Stimulated activated CD4-positive, alpha-beta T cell treated with anti-CD3 and anti-CD28 coated beads, Interleukin-15, amount 100 ng/mL, for 24 hours (primary cell): ENCODE measurements around the gene CCDC51.
"Not testable (repeated sequence)": the region's sequence is repeated elsewhere in the genome, so short reads cannot be mapped to it uniquely, and the experiment has no call there.

Source experiments
- DNase-seq: peaks from one replicate; pipeline ENCODE4 v3.0.0-alpha.2; 2020

Gene CCDC51

GRCh38 chr3:48465531-48466378 is 25.8 kb upstream of the CCDC51 start:
- peak; percentile 88 for DNase-seq

- DNase-seq, result no peak
These were observed 25.3 kb upstream of the CCDC51 start for GRCh38 chr3:48465237-48465530.

GRCh38 chr3:48464713-48465221 is 24.8 kb upstream of the CCDC51 start:
- no peak for DNase-seq

GRCh38 chr3:48463703-48464102 is 23.8 kb upstream of the CCDC51 start:
- no peak for DNase-seq

GRCh38 chr3:48461767-48462166 is 21.8 kb upstream of the CCDC51 start:
- DNase-seq, result not testable (repeated sequence)

- no peak for DNase-seq
These were observed 20.6 kb upstream of the CCDC51 start for GRCh38 chr3:48460517-48460902.

- no peak for DNase-seq
These were observed 20.0 kb upstream of the CCDC51 start for GRCh38 chr3:48459773-48460516.

- DNase-seq, result no peak
These were observed 19.4 kb upstream of the CCDC51 start for GRCh38 chr3:48459331-48459730.

GRCh38 chr3:48456456-48456855 is 16.5 kb upstream of the CCDC51 start:
- no peak for DNase-seq

GRCh38 chr3:48451270-48451669 is 11.4 kb upstream of the CCDC51 start:
- DNase-seq, result no peak

GRCh38 chr3:48446425-48447193 is 6.7 kb upstream of the CCDC51 start, which contains the start of gene ATRIP:
Gene ATRIP (plus strand): TSS chr3:48446737. CDS start chr3:48446846, 109 bp downstream.
- DNase-seq, result peak; percentile 92

- DNase-seq, result no peak
These were observed 6.1 kb upstream of the CCDC51 start for GRCh38 chr3:48446043-48446424.

GRCh38 chr3:48445277-48445882 is 5.5 kb upstream of the CCDC51 start:
- no peak for DNase-seq

- DNase-seq, result no peak
These were observed 2.0 kb upstream of the CCDC51 start for GRCh38 chr3:48441940-48442339.

GRCh38 chr3:48440590-48440958 is 655 bp upstream of the CCDC51 start:
- DNase-seq, result no peak

- DNase-seq, result no peak
These were observed 2.1 kb downstream of the CCDC51 start for GRCh38 chr3:48437812-48438211.

GRCh38 chr3:48436855-48437254 is 3.1 kb downstream of the CCDC51 start:
- no peak for DNase-seq

GRCh38 chr3:48436477-48436787 is 3.5 kb downstream of the CCDC51 start:
- no peak for DNase-seq

- peak; percentile 88 for DNase-seq
These were observed 4.0 kb downstream of the CCDC51 start for GRCh38 chr3:48435774-48436476.

- DNase-seq, result no peak
These were observed 4.7 kb downstream of the CCDC51 start for GRCh38 chr3:48435223-48435595.

GRCh38 chr3:48434591-48435222 is 5.2 kb downstream of the CCDC51 start:
- DNase-seq, result no peak

- no peak for DNase-seq
These were observed 6.3 kb downstream of the CCDC51 start for GRCh38 chr3:48433472-48434118.
